Gastroesophageal sphincter (tissue), 3 donors: Measurements from ENCODE around the gene SLC1A4.
A peak's percentile ranks its signal among the peaks of the same experiment; 100 is the strongest.

Experiments used
- CTCF ChIP-seq, 4 experiments: fragments of 200-600 bp in 2 of 4; fragments of 450-650 bp in 2 of 4; sonication (generic) in 1 of 4; IDR thresholded peaks; one replicate each; pipeline ENCODE4 v1.5.1; 2017 to 2019; ENCODE audit warnings: antibody characterized with exemption in 4 of 4, mild to moderate bottlenecking in 2 of 4, moderate library complexity in 2 of 4
- EP300 ChIP-seq: sonication (generic); formaldehyde crosslinking; IDR thresholded peaks from one replicate; pipeline ENCODE4 v1.6.1; 2017; ENCODE audit warnings: antibody characterized with exemption, mild to moderate bottlenecking
- POLR2A ChIP-seq, 2 donors: fragments of 450-650 bp; IDR thresholded peaks; one replicate each; pipeline ENCODE4 v1.6.1; 2017; ENCODE audit warnings: antibody characterized with exemption in 2 of 2, mild to moderate bottlenecking in 2 of 2, moderate library complexity in 1 of 2
- POLR2AphosphoS5 ChIP-seq: sonication (generic); formaldehyde crosslinking; IDR thresholded peaks from one replicate; pipeline ENCODE4 v1.6.1; 2017; ENCODE audit warnings: antibody characterized with exemption

DNA sequence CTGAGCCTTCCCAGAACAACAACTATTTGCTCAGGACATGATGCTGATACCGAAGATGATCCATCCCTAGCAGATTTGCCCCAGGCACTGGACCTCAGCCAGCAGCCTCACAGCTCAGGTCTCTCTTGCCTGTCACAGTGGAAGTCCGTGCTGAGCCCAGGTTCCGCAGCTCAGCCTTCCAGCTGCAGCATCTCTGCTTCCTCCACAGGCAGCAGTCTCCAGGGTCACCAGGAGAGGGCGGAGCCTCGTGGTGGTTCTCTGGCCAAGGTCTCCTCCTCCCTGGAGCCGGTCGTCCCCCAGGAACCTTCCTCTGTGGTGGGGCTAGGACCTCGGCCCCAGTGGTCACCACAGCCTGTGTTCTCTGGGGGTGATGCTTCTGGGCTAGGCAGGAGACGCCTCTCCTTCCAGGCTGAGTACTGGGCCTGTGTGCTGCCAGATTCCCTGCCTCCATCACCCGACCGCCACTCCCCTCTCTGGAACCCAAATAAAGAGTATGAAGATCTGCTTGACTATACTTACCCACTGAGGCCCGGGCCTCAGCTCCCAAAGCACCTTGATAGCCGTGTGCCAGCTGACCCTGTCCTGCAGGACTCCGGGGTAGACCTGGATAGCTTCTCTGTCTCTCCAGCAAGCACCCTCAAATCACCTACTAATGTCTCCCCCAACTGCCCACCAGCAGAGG is 82.4 kb downstream of the SLC1A4 start:
- TF ChIP-seq POLR2A (IDR thresholded peaks at IDR 0.05) (no peak), POLR2AphosphoS5 (no peak), CTCF (IDR thresholded peaks at IDR 0.05) (peak in 2 of 4 experiments; percentile 18 to 43), EP300 (no peak)
